SU-DHL-6 (cell line): ENCODE data around the gene UPF3A.

Experiments
- CTCF ChIP-seq: fragments of 200-600 bp; sonication (generic); IDR thresholded peaks from one replicate; pipeline ENCODE4 v1.5.1; 2017; ENCODE audit warnings: antibody characterized with exemption, mild to moderate bottlenecking, low read length, moderate library complexity; ENCODE audit not compliant: insufficient read depth, poor library complexity, severe bottlenecking
- EZH2phosphoT487 ChIP-seq: fragments of 200-600 bp; sonication (generic), shearing (Covaris generic); conservative IDR thresholded peaks from 2 replicates; pipeline ENCODE4 v1.6.1; 2018; ENCODE audit warnings: mild to moderate bottlenecking, antibody characterized with exemption, low read length, moderate library complexity, mixed read lengths

GRCh38 chr13:114241918-114242317 is 39.5 kb upstream of the UPF3A start:
- TF ChIP-seq CTCF, result no peak
- no peak for TF ChIP-seq EZH2phosphoT487
